ENCODE measurements around the gene SLC13A3. TPM values are rescaled to one million over a fixed set of nuclear protein-coding genes. Genes with fewer than 3 reads are reported as not detected.

SLC13A3 gene
- total and polyA plus RNA-seq, 2 of the 4 experiments (the other 2 are of a cell fraction): 2.5 to 4.2 TPM

- H4K91ac ChIP-seq (ENCODE audit: insufficient read depth, low read depth, low read length): no peak overlapping the region
- H2BK20ac ChIP-seq (ENCODE audit: low read depth, low read length): no peak overlapping the region
- in situ Hi-C loops (cut with MboI; ENCODE audit: low sequenced_read_pairs) (no loop called here), intact Hi-C loops (cut with micrococcal nuclease) (loop anchor here (10.0 kb wide), 1 partner anchor 63 kb away; no protein-coding TSS in a partner anchor), dilution Hi-C loops (cut with HindIII; ENCODE audit: low sequenced_read_pairs, unreplicated experiment) (no loop called here)
- BruUV-seq (replicated peaks): no TSS peak
- no peak overlapping the region for H2BK5ac ChIP-seq (ENCODE audit: low read depth, low read length, poor library complexity, severe bottlenecking)
- no peak for TF ChIP-seq RFX5 (IDR thresholded peaks at IDR 0.05; ENCODE audit: low read depth, low read length)
- no peak for TF ChIP-seq MAFK (IDR thresholded peaks at IDR 0.05; ENCODE audit: low read depth, low read length)
- no peak for TF ChIP-seq MAZ (IDR thresholded peaks at IDR 0.05; ENCODE audit: borderline replicate concordance, low read depth, low read length)
- no peak for TF ChIP-seq FOS (IDR thresholded peaks at IDR 0.05; ENCODE audit: low read depth, low read length)
- H3K79me1 ChIP-seq (ENCODE audit: low read depth in 1 of 2, low read length in 2 of 2): no peaks in the 10 kb centered on the region
- no peaks in the 10 kb centered on the region for H3K9me3 ChIP-seq (ENCODE audit: control insufficient read depth, insufficient read depth, low read length)
- H3K4ac ChIP-seq (ENCODE audit: low read depth, low read length): no peak overlapping the region
- 83% methylated on average over 1 of the region's 7 CpGs; no CpG with 5 or more reads in 1 of the 2 experiments for WGBS, 2 experiments (ENCODE audit: extremely low coverage in 2 of 2, insufficient read length in 1 of 2)
- no peak overlapping the region for H3K4me2 ChIP-seq (ENCODE audit: low read depth, low read length)
- H4K5ac ChIP-seq (ENCODE audit: low read depth, low read length): no peak overlapping the region
- no peak overlapping the region for H3K14ac ChIP-seq (replicated peaks; ENCODE audit: low read depth, low read length)
- no peak overlapping the region for H3K18ac ChIP-seq (ENCODE audit: low read depth, low read length)
- no peak for DNase-seq
- ATAC-seq (ENCODE audit: low read depth): no peak
- no peak overlapping the region for H3K4me3 ChIP-seq (ENCODE audit: insufficient read depth, low read depth, low read length)
- H4K20me1 ChIP-seq (ENCODE audit: insufficient read depth, low read length): no peaks in the 10 kb centered on the region
- H2BK120ac ChIP-seq (ENCODE audit: low read depth, low read length): no peak overlapping the region
- H3K4me1 ChIP-seq (ENCODE audit: control insufficient read depth, insufficient read depth, low read length): no peaks in the 10 kb centered on the region
- H3K27ac ChIP-seq (ENCODE audit: insufficient read depth, low read length): no peak overlapping the region
- ChIA-PET POLR2A (ENCODE audit: unreplicated experiment) (no interaction called here), CTCF (no interaction called here)
- H3K27me3 ChIP-seq (ENCODE audit: control insufficient read depth, insufficient read depth, low read length): no peaks in the 10 kb centered on the region
- H3K23ac ChIP-seq (ENCODE audit: low read depth, low read length): no peak overlapping the region
- H2AFZ ChIP-seq (replicated peaks; ENCODE audit: low read length, poor library complexity): no peak overlapping the region
- H3K9ac ChIP-seq (ENCODE audit: low read depth, low read length): no peak overlapping the region
- no peak overlapping the region for H4K8ac ChIP-seq (ENCODE audit: low read depth in 2 of 2, low read length in 2 of 2)
- H2AK5ac ChIP-seq (ENCODE audit: low read depth, low read length): no peak overlapping the region
- H3K36me3 ChIP-seq (ENCODE audit: control insufficient read depth, insufficient read depth, low read length): no peaks in the 10 kb centered on the region
- H2AK9ac ChIP-seq (replicated peaks; ENCODE audit: low read depth, low read length, poor library complexity): no peak overlapping the region
- H2BK15ac ChIP-seq (ENCODE audit: low read depth, low read length): no peak overlapping the region
- no peak overlapping the region for H3K56ac ChIP-seq (ENCODE audit: extremely low read depth, insufficient read depth, low read length)
- H3K9me1 ChIP-seq (ENCODE audit: insufficient read depth, low read length): no peaks in the 10 kb centered on the region
Measured at GRCh38 chr20:46657618-46658017, 6.4 kb upstream of the SLC13A3 start.
